Measurements from ENCODE around the gene UMPS. TPM values are rescaled to one million over a fixed set of nuclear protein-coding genes. Genes with fewer than 3 reads are reported as not detected.

Gene UMPS
- total RNA-seq, 1 experiment from 2014 or later: 118 TPM

- no peak for TF ChIP-seq EZH2 (IDR thresholded peaks at IDR 0.05; ENCODE audit: borderline replicate concordance, low read depth, low read length, poor library complexity, severe bottlenecking)
- TF ChIP-seq, protein P1, sequence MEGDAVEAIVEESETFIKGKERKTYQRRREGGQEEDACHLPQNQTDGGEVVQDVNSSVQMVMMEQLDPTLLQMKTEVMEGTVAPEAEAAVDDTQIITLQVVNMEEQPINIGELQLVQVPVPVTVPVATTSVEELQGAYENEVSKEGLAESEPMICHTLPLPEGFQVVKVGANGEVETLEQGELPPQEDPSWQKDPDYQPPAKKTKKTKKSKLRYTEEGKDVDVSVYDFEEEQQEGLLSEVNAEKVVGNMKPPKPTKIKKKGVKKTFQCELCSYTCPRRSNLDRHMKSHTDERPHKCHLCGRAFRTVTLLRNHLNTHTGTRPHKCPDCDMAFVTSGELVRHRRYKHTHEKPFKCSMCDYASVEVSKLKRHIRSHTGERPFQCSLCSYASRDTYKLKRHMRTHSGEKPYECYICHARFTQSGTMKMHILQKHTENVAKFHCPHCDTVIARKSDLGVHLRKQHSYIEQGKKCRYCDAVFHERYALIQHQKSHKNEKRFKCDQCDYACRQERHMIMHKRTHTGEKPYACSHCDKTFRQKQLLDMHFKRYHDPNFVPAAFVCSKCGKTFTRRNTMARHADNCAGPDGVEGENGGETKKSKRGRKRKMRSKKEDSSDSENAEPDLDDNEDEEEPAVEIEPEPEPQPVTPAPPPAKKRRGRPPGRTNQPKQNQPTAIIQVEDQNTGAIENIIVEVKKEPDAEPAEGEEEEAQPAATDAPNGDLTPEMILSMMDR (conservative IDR thresholded peaks at IDR 0.05; ENCODE audit: low read depth, low read length): no peak
- CTCF ChIA-PET: no interaction called here
- BruUV-seq (replicated peaks): no TSS peak
- POLR2A ChIA-PET (ENCODE audit: low non-redundant PET): no interaction called here
- Histone ChIP-seq H3K36me3 (ENCODE audit: insufficient read depth, low read length, poor library complexity, severe bottlenecking) (peaks cover 4% of the 10 kb centered on the region), H3K4me3 (ENCODE audit: low read depth, low read length, poor library complexity, severe bottlenecking) (no peak overlapping the region), H3K4me1 (ENCODE audit: insufficient read depth, low read length, poor library complexity, severe bottlenecking) (peaks cover 20% of the 10 kb centered on the region), H3K27ac (ENCODE audit: low read depth, low read length, poor library complexity, severe bottlenecking) (no peak overlapping the region), H3K27me3 (replicated peaks; ENCODE audit: insufficient read depth, low read depth, low read length, poor library complexity) (no peaks in the 10 kb centered on the region), H3K9me3 (ENCODE audit: low read depth, low read length, poor library complexity, severe bottlenecking) (no peaks in the 10 kb centered on the region)
- intact Hi-C loops (cut with micrococcal nuclease; ENCODE audit: unreplicated experiment): no loop called here
- no peak for DNase-seq (ENCODE audit: low spot score)
Observed at GRCh38 chr3:124796477-124796876, 66.2 kb downstream of the UMPS start.

DNA sequence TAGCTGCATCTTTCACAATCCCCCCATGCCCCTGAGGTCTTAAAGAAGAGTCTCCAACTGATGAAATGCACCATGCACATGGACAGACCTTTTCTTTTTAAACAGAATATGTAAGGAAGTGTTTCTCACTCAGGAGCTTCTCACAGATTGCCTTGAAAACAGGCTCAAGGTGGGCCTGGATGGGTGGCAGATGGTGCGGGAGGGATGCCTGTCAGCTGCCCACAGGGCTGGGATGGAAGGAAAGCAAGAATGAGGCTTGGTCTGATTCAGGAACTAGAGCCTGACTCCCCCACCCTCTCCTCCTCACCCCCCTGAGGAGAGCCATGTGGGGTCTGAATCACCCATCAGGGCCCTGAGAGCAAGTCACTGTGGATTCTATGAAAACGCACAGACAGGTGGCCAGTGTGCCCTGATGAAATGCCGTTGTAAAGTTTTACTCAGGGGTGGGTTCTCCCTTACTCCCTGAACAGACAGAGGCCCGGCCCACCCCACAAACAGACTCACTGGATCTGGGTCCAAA, 67.2 kb downstream of the UMPS start:
- Histone ChIP-seq H3K4me1 (ENCODE audit: insufficient read depth, low read length, poor library complexity, severe bottlenecking) (peaks cover 15% of the 10 kb centered on the region), H3K9me3 (ENCODE audit: low read depth, low read length, poor library complexity, severe bottlenecking) (no peaks in the 10 kb centered on the region), H3K4me3 (ENCODE audit: low read depth, low read length, poor library complexity, severe bottlenecking) (no peak overlapping the region), H3K27ac (ENCODE audit: low read depth, low read length, poor library complexity, severe bottlenecking) (no peak overlapping the region), H3K36me3 (ENCODE audit: insufficient read depth, low read length, poor library complexity, severe bottlenecking) (peaks cover 4% of the 10 kb centered on the region), H3K27me3 (replicated peaks; ENCODE audit: insufficient read depth, low read depth, low read length, poor library complexity) (no peaks in the 10 kb centered on the region)
- BruUV-seq (replicated peaks): no TSS peak
- POLR2A ChIA-PET (ENCODE audit: low non-redundant PET): no interaction called here
- CTCF ChIA-PET: no interaction called here
- intact Hi-C loops (cut with micrococcal nuclease; ENCODE audit: unreplicated experiment): no loop called here
- no peak for DNase-seq (ENCODE audit: low spot score)
- no peak for TF ChIP-seq EZH2 (IDR thresholded peaks at IDR 0.05; ENCODE audit: borderline replicate concordance, low read depth, low read length, poor library complexity, severe bottlenecking)
- TF ChIP-seq, protein P1 (conservative IDR thresholded peaks at IDR 0.05; ENCODE audit: low read depth, low read length): no peak

Small RNA genes lying within 50 kb of the gene (microRNA-seq; reads per million reads assigned to microRNA genes)
- not detected for gene MIR544B

Other genes starting within 250 kb of the UMPS start
- gene ITGB5, start 156.9 kb downstream of the UMPS start, total RNA-seq (2021): 116 and 125 TPM in 2 replicates
- not detected in 2 replicates for gene MUC13, start 204.3 kb downstream of the UMPS start, total RNA-seq (2021)